HepG2 (cell line): ENCODE measurements around the gene DERL2. TPM values are rescaled to one million over a fixed set of nuclear protein-coding genes. Genes with fewer than 3 reads are reported as not detected.

ENCODE experiments used
- CEBPB ChIP-seq: IDR thresholded peaks from 2 replicates; pipeline ENCODE4 v1.6.1; 2011; ENCODE audit warnings: low read depth, low read length, improper control_type of control experiment, borderline replicate concordance
- ZFY ChIP-seq: sonication (generic); formaldehyde crosslinking; IDR thresholded peaks from 2 replicates; pipeline ENCODE4 v1.4.0; 2020; ENCODE audit warnings: missing genetic modification reagents
- ZMAT3 ChIP-seq: sonication (generic); formaldehyde crosslinking; conservative IDR thresholded peaks from 2 replicates; pipeline ENCODE4 v1.7.0; 2021; ENCODE audit warnings: missing genetic modification reagents
- polyA plus RNA-seq, 8 experiments: library from polyadenylated mRNA; depleted of rRNA in 3 of 8; stranded (reverse) in 7 of 8; unstranded in 1 of 8; fragments of >200 nt; fragmentation: Illumina TruSeq in 4 of 8; extraction: Trizol in 4 of 8; gene quantifications; 2 replicates each; pipeline versions ENCODE4 v1.2.1 to v1.2.3, GENCODE V29; 2011 to 2016; ENCODE audit warnings: low read depth in 4 of 8, missing spikeins in 1 of 8, mixed read lengths in 1 of 8; ENCODE audit not compliant: insufficient read depth in 1 of 8
- total RNA-seq, 5 experiments: library from RNA; depleted of rRNA; stranded (reverse); fragments of >200 nt; fragmentation: Illumina TruSeq; extraction: Trizol; gene quantifications; 2 replicates each; pipeline ENCODE4 v1.2.3, GENCODE V29; 2016; ENCODE audit warnings: low read depth in 1 of 5
- TF ChIP-seq, protein P1 (sequence below): IDR thresholded peaks from 2 replicates; pipeline ENCODE4 v1.6.1; 2016; ENCODE audit warnings: low read depth, missing genetic modification reagents, missing compliant biosample characterization
- TF ChIP-seq, protein P2 (sequence below): sonication (generic); formaldehyde crosslinking; IDR thresholded peaks from 2 replicates; pipeline ENCODE4 v1.5.0; 2020; ENCODE audit warnings: missing genetic modification reagents
- TF ChIP-seq, protein P3 (sequence below): sonication (generic); formaldehyde crosslinking; IDR thresholded peaks from 2 replicates; pipeline ENCODE4 v1.4.0; 2020; ENCODE audit warnings: low read depth, mild to moderate bottlenecking, missing genetic modification reagents
- TF ChIP-seq, protein P4 (sequence below): sonication (generic); formaldehyde crosslinking; IDR thresholded peaks from 2 replicates; pipeline ENCODE4 v1.5.1; 2020; ENCODE audit warnings: mild to moderate bottlenecking, missing genetic modification reagents, moderate library complexity
- TF ChIP-seq, protein P5 (sequence below): IDR thresholded peaks from 2 replicates; pipeline ENCODE4 v1.6.1; 2012; ENCODE audit warnings: low read depth, low read length, improper control_type of control experiment

The DERL2 gene
- total and polyA plus RNA-seq, 2 of the 13 experiments (the other 11 are each of a cell fraction or from before 2014, with no cell fraction given) = 59.3 to 65.2 TPM

DNA sequence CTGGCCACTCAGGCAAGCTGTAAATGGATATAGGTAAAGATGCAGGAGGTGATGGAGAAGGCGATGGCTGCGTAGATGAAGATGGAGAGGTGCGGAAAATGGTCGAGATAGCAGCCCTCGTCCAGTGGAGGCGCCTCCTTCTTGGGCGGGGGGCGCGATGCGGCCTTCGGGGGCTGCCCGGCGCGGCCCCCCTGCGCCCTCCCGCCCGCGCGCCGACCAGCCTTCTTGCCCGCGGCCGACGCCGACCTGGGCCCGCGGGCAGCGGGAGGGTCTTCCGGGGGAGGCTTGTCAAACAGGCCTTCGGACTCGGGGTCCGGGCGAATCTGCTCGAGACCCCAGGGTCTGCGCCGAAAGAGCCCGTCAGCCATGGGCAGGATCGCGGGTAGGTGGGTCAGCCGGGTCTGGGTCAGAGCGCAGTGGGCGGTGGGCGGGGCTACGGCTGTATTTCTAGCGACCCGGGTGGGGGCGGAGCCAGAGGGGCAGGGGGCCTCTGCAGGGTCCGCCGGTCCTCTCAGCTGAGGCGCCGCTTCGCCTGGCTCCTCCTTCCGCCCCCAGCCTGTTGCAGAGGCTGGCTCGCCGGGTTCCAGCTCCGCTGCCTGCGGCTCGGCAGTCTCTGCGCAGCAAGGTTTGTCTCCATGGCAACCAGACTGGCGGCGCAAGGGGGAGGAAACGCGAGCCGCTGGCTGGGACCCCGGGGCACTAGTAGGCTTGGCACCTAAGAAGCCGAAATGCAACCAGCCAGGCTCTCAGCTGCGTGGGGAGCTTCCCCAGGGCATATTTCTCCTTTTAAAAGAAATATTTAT is 14.8 kb upstream of the DERL2 start (continued):
- TF ChIP-seq, protein P1, sequence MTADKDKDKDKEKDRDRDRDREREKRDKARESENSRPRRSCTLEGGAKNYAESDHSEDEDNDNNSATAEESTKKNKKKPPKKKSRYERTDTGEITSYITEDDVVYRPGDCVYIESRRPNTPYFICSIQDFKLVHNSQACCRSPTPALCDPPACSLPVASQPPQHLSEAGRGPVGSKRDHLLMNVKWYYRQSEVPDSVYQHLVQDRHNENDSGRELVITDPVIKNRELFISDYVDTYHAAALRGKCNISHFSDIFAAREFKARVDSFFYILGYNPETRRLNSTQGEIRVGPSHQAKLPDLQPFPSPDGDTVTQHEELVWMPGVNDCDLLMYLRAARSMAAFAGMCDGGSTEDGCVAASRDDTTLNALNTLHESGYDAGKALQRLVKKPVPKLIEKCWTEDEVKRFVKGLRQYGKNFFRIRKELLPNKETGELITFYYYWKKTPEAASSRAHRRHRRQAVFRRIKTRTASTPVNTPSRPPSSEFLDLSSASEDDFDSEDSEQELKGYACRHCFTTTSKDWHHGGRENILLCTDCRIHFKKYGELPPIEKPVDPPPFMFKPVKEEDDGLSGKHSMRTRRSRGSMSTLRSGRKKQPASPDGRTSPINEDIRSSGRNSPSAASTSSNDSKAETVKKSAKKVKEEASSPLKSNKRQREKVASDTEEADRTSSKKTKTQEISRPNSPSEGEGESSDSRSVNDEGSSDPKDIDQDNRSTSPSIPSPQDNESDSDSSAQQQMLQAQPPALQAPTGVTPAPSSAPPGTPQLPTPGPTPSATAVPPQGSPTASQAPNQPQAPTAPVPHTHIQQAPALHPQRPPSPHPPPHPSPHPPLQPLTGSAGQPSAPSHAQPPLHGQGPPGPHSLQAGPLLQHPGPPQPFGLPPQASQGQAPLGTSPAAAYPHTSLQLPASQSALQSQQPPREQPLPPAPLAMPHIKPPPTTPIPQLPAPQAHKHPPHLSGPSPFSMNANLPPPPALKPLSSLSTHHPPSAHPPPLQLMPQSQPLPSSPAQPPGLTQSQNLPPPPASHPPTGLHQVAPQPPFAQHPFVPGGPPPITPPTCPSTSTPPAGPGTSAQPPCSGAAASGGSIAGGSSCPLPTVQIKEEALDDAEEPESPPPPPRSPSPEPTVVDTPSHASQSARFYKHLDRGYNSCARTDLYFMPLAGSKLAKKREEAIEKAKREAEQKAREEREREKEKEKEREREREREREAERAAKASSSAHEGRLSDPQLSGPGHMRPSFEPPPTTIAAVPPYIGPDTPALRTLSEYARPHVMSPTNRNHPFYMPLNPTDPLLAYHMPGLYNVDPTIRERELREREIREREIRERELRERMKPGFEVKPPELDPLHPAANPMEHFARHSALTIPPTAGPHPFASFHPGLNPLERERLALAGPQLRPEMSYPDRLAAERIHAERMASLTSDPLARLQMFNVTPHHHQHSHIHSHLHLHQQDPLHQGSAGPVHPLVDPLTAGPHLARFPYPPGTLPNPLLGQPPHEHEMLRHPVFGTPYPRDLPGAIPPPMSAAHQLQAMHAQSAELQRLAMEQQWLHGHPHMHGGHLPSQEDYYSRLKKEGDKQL (CRISPR knock-in tag) = no peak
- TF ChIP-seq, protein P2, sequence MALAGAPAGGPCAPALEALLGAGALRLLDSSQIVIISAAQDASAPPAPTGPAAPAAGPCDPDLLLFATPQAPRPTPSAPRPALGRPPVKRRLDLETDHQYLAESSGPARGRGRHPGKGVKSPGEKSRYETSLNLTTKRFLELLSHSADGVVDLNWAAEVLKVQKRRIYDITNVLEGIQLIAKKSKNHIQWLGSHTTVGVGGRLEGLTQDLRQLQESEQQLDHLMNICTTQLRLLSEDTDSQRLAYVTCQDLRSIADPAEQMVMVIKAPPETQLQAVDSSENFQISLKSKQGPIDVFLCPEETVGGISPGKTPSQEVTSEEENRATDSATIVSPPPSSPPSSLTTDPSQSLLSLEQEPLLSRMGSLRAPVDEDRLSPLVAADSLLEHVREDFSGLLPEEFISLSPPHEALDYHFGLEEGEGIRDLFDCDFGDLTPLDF = no peak
- TF ChIP-seq, protein P3, sequence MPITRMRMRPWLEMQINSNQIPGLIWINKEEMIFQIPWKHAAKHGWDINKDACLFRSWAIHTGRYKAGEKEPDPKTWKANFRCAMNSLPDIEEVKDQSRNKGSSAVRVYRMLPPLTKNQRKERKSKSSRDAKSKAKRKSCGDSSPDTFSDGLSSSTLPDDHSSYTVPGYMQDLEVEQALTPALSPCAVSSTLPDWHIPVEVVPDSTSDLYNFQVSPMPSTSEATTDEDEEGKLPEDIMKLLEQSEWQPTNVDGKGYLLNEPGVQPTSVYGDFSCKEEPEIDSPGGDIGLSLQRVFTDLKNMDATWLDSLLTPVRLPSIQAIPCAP (CRISPR knock-in tag) = no peak
- TF ChIP-seq ZMAT3 (no peak; the same call in 1 of the 2 replicates), CEBPB (no peak), ZFY (CRISPR knock-in tag) (peak; percentile 32; the same call in 1 of the 2 replicates)
- TF ChIP-seq, protein P4, sequence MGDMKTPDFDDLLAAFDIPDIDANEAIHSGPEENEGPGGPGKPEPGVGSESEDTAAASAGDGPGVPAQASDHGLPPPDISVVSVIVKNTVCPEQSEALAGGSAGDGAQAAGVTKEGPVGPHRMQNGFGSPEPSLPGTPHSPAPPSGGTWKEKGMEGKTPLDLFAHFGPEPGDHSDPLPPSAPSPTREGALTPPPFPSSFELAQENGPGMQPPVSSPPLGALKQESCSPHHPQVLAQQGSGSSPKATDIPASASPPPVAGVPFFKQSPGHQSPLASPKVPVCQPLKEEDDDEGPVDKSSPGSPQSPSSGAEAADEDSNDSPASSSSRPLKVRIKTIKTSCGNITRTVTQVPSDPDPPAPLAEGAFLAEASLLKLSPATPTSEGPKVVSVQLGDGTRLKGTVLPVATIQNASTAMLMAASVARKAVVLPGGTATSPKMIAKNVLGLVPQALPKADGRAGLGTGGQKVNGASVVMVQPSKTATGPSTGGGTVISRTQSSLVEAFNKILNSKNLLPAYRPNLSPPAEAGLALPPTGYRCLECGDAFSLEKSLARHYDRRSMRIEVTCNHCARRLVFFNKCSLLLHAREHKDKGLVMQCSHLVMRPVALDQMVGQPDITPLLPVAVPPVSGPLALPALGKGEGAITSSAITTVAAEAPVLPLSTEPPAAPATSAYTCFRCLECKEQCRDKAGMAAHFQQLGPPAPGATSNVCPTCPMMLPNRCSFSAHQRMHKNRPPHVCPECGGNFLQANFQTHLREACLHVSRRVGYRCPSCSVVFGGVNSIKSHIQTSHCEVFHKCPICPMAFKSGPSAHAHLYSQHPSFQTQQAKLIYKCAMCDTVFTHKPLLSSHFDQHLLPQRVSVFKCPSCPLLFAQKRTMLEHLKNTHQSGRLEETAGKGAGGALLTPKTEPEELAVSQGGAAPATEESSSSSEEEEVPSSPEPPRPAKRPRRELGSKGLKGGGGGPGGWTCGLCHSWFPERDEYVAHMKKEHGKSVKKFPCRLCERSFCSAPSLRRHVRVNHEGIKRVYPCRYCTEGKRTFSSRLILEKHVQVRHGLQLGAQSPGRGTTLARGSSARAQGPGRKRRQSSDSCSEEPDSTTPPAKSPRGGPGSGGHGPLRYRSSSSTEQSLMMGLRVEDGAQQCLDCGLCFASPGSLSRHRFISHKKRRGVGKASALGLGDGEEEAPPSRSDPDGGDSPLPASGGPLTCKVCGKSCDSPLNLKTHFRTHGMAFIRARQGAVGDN (CRISPR knock-in tag) = peak; percentile 67
- TF ChIP-seq, protein P5, sequence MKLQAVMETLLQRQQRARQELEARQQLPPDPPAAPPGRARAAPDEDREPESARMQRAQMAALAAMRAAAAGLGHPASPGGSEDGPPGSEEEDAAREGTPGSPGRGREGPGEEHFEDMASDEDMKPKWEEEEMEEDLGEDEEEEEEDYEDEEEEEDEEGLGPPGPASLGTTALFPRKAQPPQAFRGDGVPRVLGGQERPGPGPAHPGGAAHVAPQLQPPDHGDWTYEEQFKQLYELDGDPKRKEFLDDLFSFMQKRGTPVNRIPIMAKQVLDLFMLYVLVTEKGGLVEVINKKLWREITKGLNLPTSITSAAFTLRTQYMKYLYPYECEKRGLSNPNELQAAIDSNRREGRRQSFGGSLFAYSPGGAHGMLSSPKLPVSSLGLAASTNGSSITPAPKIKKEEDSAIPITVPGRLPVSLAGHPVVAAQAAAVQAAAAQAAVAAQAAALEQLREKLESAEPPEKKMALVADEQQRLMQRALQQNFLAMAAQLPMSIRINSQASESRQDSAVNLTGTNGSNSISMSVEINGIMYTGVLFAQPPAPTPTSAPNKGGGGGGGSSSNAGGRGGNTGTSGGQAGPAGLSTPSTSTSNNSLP = no peak
